HCT116 (cell line): ENCODE measurements around the gene CDC42BPA. TPM values are rescaled to one million over a fixed set of nuclear protein-coding genes. Genes with fewer than 3 reads are reported as not detected.

Experiments
- ATAC-seq: fragments of 200-7000 bp; cut with Tn5 transposase; 2 replicates; pipeline ENCODE4 v1.9.1; 2020; ENCODE audit warnings: mild to moderate bottlenecking, moderate library complexity
- BruUV-seq: library from RNA; stranded (reverse); fragments of 400-500 nt; replicated peaks from 2 replicates; lab custom pipeline; 2021; lab: Mats Ljungman, UMichigan
- CTCF ChIA-PET: fragments of 300-600 bp; sonication (Branson Sonifier 250); formaldehyde crosslinking; loops from one replicate; lab custom pipeline; 2021; ENCODE audit warnings: antibody characterized with exemption; lab: Charles Lee
- POLR2A ChIA-PET: fragments of 300-600, 350-600 bp; sonication (Branson Sonifier 250); formaldehyde crosslinking; loops from one replicate; lab custom pipeline; 2021; ENCODE audit warnings: antibody characterized with exemption; lab: Charles Lee
- RAD21 ChIA-PET, 2 experiments: fragments of 300-600 bp; sonication (Branson Sonifier 250); formaldehyde crosslinking; loops; one replicate each; lab custom pipeline; 2023; ENCODE audit warnings: low total read pairs in 2 of 2; ENCODE audit not compliant: uncharacterized antibody in 2 of 2, unreplicated experiment in 2 of 2, low non-redundant PET in 1 of 2; lab: Charles Lee
- DNase-seq: peaks from one replicate; pipeline ENCODE4 v3.0.0-alpha.2; 2010; ENCODE audit warnings: low read depth, low spot score
- H2AFZ ChIP-seq: fragments of 200-600 bp; shearing (Covaris generic), sonication (generic); 2 replicates; pipeline ENCODE4 v1.6.1; 2017; ENCODE audit warnings: low read depth, mixed run types, mixed read lengths, antibody characterized with exemption, low read length; ENCODE audit not compliant: poor library complexity, severe bottlenecking
- H3K27ac ChIP-seq: 2 replicates; pipeline ENCODE4 v1.5.1; 2012; ENCODE audit warnings: low read depth, low read length
- H3K27me3 ChIP-seq: fragments of 200-600 bp; sonication (generic); 2 replicates; pipeline ENCODE4 v1.6.1; 2016; ENCODE audit warnings: mixed run types, low read length, mixed read lengths; ENCODE audit not compliant: insufficient read depth
- H3K36me3 ChIP-seq, 2 experiments: fragments of 200-500 bp in 1 of 2; fragments of 200-600 bp in 1 of 2; sonication (Bioruptor generic) in 1 of 2; sonication (generic) in 1 of 2; 2 replicates each; pipeline versions ENCODE4 v1.5.1 to v1.6.1; 2014 to 2016; ENCODE audit warnings: low read length in 2 of 2, inconsistent platforms in 1 of 2, mixed read lengths in 1 of 2, mixed run types in 1 of 2; ENCODE audit not compliant: insufficient read depth in 2 of 2, control insufficient read depth in 1 of 2
- H3K4me1 ChIP-seq, 2 experiments: fragments of 200-600 bp in 1 of 2; sonication (generic) in 1 of 2; 2 replicates each; pipeline versions ENCODE4 v1.5.1 to v1.6.1; 2012 to 2017; ENCODE audit warnings: low read length in 2 of 2, inconsistent platforms in 1 of 2, mild to moderate bottlenecking in 1 of 2, mixed read lengths in 1 of 2, mixed run types in 1 of 2, moderate library complexity in 1 of 2; ENCODE audit not compliant: insufficient read depth in 2 of 2, control insufficient read depth in 1 of 2
- H3K4me2 ChIP-seq: fragments of 200-600 bp; sonication (generic); 2 replicates; pipeline ENCODE4 v1.6.1; 2017; ENCODE audit warnings: mixed run types, low read length, mixed read lengths
- H3K4me3 ChIP-seq, 2 experiments: fragments of 200-600 bp in 1 of 2; sonication (generic) in 1 of 2; replicated peaks in 1 of 2; 2 replicates each; pipeline ENCODE4 v1.5.1; 2011 to 2016; ENCODE audit warnings: low read length in 2 of 2, control low read depth in 1 of 2, low read depth in 1 of 2, mild to moderate bottlenecking in 1 of 2, mixed read lengths in 1 of 2, mixed run types in 1 of 2
- H3K79me2 ChIP-seq: fragments of 200-600 bp; sonication (generic); 2 replicates; pipeline ENCODE4 v1.6.1; 2017; ENCODE audit warnings: mild to moderate bottlenecking, mixed run types, low read length, moderate library complexity, mixed read lengths; ENCODE audit not compliant: insufficient read depth
- H3K9ac ChIP-seq: fragments of 200-600 bp; sonication (generic); 2 replicates; pipeline ENCODE4 v1.6.1; 2016; ENCODE audit warnings: low read length, mixed read lengths
- H3K9me2 ChIP-seq: fragments of 200-600 bp; sonication (generic), shearing (Covaris generic); 2 replicates; pipeline ENCODE4 v1.6.1; 2017; ENCODE audit warnings: mixed run types, mild to moderate bottlenecking, moderate library complexity; ENCODE audit not compliant: insufficient read depth
- H3K9me3 ChIP-seq, 2 experiments: fragments of 200-500 bp in 1 of 2; fragments of 200-600 bp in 1 of 2; sonication (Bioruptor generic) in 1 of 2; sonication (generic) in 1 of 2; 2 replicates each; pipeline ENCODE4 v1.6.1; 2014 to 2017; ENCODE audit warnings: low read length in 2 of 2, mixed read lengths in 2 of 2, inconsistent platforms in 1 of 2, low read depth in 1 of 2, mild to moderate bottlenecking in 1 of 2, mixed run types in 1 of 2, moderate library complexity in 1 of 2; ENCODE audit not compliant: control insufficient read depth in 1 of 2, insufficient read depth in 1 of 2
- H4K20me1 ChIP-seq: fragments of 200-600 bp; sonication (generic), shearing (Covaris generic); 2 replicates; pipeline ENCODE4 v1.6.1; 2017; ENCODE audit warnings: mixed run types, mild to moderate bottlenecking, moderate library complexity; ENCODE audit not compliant: insufficient read depth
- CEBPB ChIP-seq: IDR thresholded peaks from 2 replicates; pipeline ENCODE4 v1.6.1; 2012; ENCODE audit warnings: low read depth
- ELF1 ChIP-seq: IDR thresholded peaks from 2 replicates; pipeline ENCODE4 v1.6.1; 2012; ENCODE audit warnings: low read depth, borderline replicate concordance
- POLR2A ChIP-seq: IDR thresholded peaks from 2 replicates; pipeline ENCODE4 v1.7.0; 2011; ENCODE audit warnings: borderline replicate concordance; ENCODE audit not compliant: insufficient read depth, insufficient read length; ENCODE audit errors: extremely low read depth
- POLR2AphosphoS5 ChIP-seq: IDR thresholded peaks from 2 replicates; pipeline ENCODE4 v1.6.1; 2011; ENCODE audit warnings: mild to moderate bottlenecking, low read depth, low read length, moderate library complexity
- intact Hi-C: fragments of 100-400 bp; cut with micrococcal nuclease; formaldehyde crosslinking; loops from 2 replicates; pipeline ENCODE4 v1.10.0; 2022
- total RNA-seq: library from RNA; stranded (reverse); gene quantifications from one replicate; pipeline ENCODE4 v1.2.1, GENCODE V29; 2021; ENCODE audit not compliant: unreplicated experiment
- TF ChIP-seq, protein P1 (sequence below): IDR thresholded peaks from 2 replicates; pipeline ENCODE4 v1.6.1; 2011; ENCODE audit warnings: mild to moderate bottlenecking, low read length, moderate library complexity; ENCODE audit not compliant: insufficient replicate concordance; ENCODE audit errors: extremely low read depth
- TF ChIP-seq, protein P2 (sequence below): IDR thresholded peaks from 2 replicates; pipeline ENCODE4 v1.6.1; 2012
- TF ChIP-seq, protein P3 (sequence below), 3 experiments: fragments of 200-600 bp in 1 of 3; sonication (generic) in 1 of 3; IDR thresholded peaks in 2 of 3; conservative IDR thresholded peaks in 1 of 3; 2 replicates each; pipeline ENCODE4 v1.5.1; 2012 to 2017; ENCODE audit warnings: low read depth in 2 of 3, low read length in 2 of 3, antibody characterized with exemption in 1 of 3, borderline replicate concordance in 1 of 3, control low read depth in 1 of 3, mild to moderate bottlenecking in 1 of 3, mixed read lengths in 1 of 3, mixed run types in 1 of 3, moderate library complexity in 1 of 3; ENCODE audit not compliant: insufficient read depth in 1 of 3

The CDC42BPA gene
- total RNA-seq, 1 experiment from 2014 or later: 44.0 TPM

DNA sequence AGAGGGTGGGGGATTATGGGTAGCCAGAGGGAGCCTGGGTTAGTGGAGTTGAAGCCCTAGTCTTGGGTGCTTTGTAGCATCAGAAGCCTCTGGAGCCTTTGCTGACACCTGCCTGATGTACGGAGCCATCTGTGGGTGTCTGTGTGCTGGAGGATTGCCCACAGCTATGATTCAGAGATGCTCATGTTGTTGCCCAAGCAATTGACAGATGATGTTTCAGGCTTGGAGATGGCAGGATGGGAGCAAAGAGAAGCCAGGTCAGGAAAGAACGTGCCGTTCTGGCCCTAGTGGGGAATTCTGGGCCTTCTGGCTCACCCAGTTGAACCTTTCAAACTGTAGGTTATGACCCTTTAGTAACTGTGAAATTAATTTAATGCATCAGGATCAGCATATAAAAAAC is 350.6 kb downstream of the CDC42BPA start:
- TF ChIP-seq, protein P1, sequence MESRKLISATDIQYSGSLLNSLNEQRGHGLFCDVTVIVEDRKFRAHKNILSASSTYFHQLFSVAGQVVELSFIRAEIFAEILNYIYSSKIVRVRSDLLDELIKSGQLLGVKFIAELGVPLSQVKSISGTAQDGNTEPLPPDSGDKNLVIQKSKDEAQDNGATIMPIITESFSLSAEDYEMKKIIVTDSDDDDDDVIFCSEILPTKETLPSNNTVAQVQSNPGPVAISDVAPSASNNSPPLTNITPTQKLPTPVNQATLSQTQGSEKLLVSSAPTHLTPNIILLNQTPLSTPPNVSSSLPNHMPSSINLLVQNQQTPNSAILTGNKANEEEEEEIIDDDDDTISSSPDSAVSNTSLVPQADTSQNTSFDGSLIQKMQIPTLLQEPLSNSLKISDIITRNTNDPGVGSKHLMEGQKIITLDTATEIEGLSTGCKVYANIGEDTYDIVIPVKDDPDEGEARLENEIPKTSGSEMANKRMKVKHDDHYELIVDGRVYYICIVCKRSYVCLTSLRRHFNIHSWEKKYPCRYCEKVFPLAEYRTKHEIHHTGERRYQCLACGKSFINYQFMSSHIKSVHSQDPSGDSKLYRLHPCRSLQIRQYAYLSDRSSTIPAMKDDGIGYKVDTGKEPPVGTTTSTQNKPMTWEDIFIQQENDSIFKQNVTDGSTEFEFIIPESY: no peak
- TF ChIP-seq CEBPB: no peak
- no peak for TF ChIP-seq POLR2A
- TF ChIP-seq POLR2AphosphoS5: no peak
- TF ChIP-seq, protein P2, sequence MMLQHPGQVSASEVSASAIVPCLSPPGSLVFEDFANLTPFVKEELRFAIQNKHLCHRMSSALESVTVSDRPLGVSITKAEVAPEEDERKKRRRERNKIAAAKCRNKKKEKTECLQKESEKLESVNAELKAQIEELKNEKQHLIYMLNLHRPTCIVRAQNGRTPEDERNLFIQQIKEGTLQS: no peak
- no peak for TF ChIP-seq ELF1
- TF ChIP-seq, protein P3, sequence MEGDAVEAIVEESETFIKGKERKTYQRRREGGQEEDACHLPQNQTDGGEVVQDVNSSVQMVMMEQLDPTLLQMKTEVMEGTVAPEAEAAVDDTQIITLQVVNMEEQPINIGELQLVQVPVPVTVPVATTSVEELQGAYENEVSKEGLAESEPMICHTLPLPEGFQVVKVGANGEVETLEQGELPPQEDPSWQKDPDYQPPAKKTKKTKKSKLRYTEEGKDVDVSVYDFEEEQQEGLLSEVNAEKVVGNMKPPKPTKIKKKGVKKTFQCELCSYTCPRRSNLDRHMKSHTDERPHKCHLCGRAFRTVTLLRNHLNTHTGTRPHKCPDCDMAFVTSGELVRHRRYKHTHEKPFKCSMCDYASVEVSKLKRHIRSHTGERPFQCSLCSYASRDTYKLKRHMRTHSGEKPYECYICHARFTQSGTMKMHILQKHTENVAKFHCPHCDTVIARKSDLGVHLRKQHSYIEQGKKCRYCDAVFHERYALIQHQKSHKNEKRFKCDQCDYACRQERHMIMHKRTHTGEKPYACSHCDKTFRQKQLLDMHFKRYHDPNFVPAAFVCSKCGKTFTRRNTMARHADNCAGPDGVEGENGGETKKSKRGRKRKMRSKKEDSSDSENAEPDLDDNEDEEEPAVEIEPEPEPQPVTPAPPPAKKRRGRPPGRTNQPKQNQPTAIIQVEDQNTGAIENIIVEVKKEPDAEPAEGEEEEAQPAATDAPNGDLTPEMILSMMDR (IDR thresholded peaks at IDR 0.05 in 2 of 3, conservative IDR thresholded peaks at IDR 0.05 in 1 of 3; ENCODE audit: borderline replicate concordance in 1 of 3, insufficient read depth in 1 of 3, low read depth in 2 of 3, low read length in 2 of 3): no peak
- POLR2A ChIA-PET: no interaction called here
- Histone ChIP-seq H3K9me3 (no peaks in the 10 kb centered on the region), H3K9me2 (no peaks in the 10 kb centered on the region), H3K27ac (no peak overlapping the region), H3K9ac (no peak overlapping the region), H4K20me1 (no peaks in the 10 kb centered on the region), H3K4me2 (no peak overlapping the region), H3K4me1 (no peaks in the 10 kb centered on the region), H3K27me3 (no peaks in the 10 kb centered on the region), H3K36me3 (0 out of 4 replicates have a peak, but pooled peaks cover 0 to 3% of the 10 kb centered on the region in 2 experiments), H3K79me2 (no peaks in the 10 kb centered on the region), H3K4me3 (no peak overlapping the region), H2AFZ (no peak overlapping the region)
- intact Hi-C loops: no loop called here
- no peak for ATAC-seq
- CTCF ChIA-PET: no interaction called here
- DNase-seq: no peak
- no TSS peak for BruUV-seq
- RAD21 ChIA-PET: no interaction called here
